Type B pancreatic cell (in vitro differentiated cells): Measurements from ENCODE around the gene FMNL2. TPM values are rescaled to one million over a fixed set of nuclear protein-coding genes. Genes with fewer than 3 reads are reported as not detected.

Experiments used
- DNase-seq: peaks from one replicate; pipeline ENCODE4 v3.0.0; 2021; ENCODE audit warnings: mixed read lengths; ENCODE audit not compliant: unreplicated experiment; ENCODE audit errors: extremely low spot score
- H3K27ac Mint-ChIP-seq: 2 replicates; pipeline ENCODE4 v1.8.0; 2021; ENCODE audit warnings: mild to moderate bottlenecking, mixed read lengths
- H3K27me3 Mint-ChIP-seq: 2 replicates; pipeline ENCODE4 v1.8.0; 2021; ENCODE audit warnings: mixed read lengths
- H3K36me3 Mint-ChIP-seq: 2 replicates; pipeline ENCODE4 v1.8.0; 2021; ENCODE audit warnings: mixed read lengths
- H3K4me1 Mint-ChIP-seq: one replicate; pipeline ENCODE4 v1.8.0; 2021; ENCODE audit warnings: mixed read lengths; ENCODE audit not compliant: unreplicated experiment
- H3K4me3 Mint-ChIP-seq: 2 replicates; pipeline ENCODE4 v1.8.0; 2021; ENCODE audit warnings: mild to moderate bottlenecking, mixed read lengths
- H3K9me3 Mint-ChIP-seq: 2 replicates; pipeline ENCODE4 v1.8.0; 2021; ENCODE audit warnings: mixed read lengths
- CTCF ChIP-seq: fragments of 200-600 bp; sonication (generic); conservative IDR thresholded peaks from 2 replicates; pipeline ENCODE4 v1.5.0; 2021; ENCODE audit warnings: antibody characterized with exemption, mild to moderate bottlenecking
- total RNA-seq: library from RNA; stranded (reverse); gene quantifications from 2 replicates; pipeline ENCODE4 v1.2.1, GENCODE V29; 2021; ENCODE audit warnings: low replicate concordance

The FMNL2 gene
- total RNA-seq, 1 donor from 2014 or later: 62.1 TPM

DNA sequence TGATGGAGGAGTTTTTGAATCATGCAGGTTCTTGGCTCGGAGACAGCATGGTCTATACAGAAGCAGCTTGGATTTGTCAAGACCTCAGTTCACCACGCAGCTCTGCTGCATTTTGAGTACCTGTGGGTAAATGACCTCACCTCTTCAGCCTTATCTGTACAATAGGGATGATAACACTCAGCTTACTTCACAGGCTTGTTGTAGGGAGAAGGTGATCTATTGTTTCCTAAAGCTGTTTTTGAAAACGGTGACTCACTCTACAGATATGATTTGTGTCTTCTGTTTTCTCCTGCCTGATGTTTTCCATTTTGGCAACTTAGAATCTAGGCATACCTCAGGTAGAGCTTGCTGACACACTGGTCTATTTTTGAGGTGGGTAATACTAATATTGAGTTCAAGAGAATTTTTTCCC, 80.3 kb downstream of the FMNL2 start:
- DNase-seq: no peak

DNA sequence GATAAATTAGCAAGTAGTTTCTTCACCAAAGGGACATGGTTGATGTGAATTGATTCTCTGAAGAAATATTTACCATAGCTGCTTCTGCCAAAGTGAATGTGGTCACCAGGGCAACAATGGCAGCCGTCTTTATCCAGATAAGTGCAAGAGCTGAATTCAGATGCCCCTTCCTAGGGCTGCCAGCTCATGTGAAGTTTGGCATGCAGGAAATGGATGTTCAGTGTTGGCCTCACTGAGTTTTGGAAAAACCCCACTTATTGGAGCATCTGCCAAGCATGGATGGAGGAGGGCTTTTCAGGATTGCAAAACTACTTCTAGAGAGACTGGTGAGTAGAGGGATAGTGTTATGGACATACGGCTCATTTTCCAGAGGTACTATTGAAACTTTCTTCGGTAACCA, 80.8 kb downstream of the FMNL2 start:
- TF ChIP-seq CTCF: no peak
- Mint-ChIP-seq H3K27ac (no peak overlapping the region), H3K4me3 (no peak overlapping the region), H3K27me3 (no peaks in the 10 kb centered on the region), H3K4me1 (peaks cover 38% of the 10 kb centered on the region), H3K36me3 (peaks cover 10% of the 10 kb centered on the region), H3K9me3 (peaks cover 10% of the 10 kb centered on the region)
- DNase-seq: no peak

More for the DNA sequence above, 80.3 kb downstream of the FMNL2 start:
- TF ChIP-seq CTCF: no peak
- peaks cover 34% of the 10 kb centered on the region for H3K4me1 Mint-ChIP-seq
- peak overlapping the region; percentile 69 for H3K27ac Mint-ChIP-seq
- H3K36me3 Mint-ChIP-seq: peaks cover 10% of the 10 kb centered on the region
- H3K4me3 Mint-ChIP-seq: peak overlapping the region; percentile 18
- peaks cover 10% of the 10 kb centered on the region for H3K9me3 Mint-ChIP-seq
- H3K27me3 Mint-ChIP-seq: no peaks in the 10 kb centered on the region

DNA sequence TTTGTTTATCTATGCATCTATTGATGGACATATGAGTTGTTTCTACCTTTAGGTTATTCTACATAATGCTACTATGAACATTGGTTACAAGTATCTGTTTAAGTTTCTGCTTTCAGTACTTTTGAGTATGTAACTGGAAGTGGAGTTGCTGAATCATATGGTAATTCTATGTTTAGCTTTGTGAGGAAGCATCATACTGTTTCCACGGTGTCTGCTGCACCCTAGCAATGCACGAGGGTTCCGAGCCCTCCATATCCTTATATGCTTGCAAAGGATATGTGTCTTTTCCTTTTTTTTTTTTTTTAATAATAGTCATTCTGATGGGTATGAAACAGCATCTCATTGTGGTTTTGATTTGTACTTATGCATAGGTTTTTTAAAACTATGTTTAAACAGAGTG, 83.7 kb downstream of the FMNL2 start:
- Mint-ChIP-seq H3K4me3 (no peak overlapping the region), H3K36me3 (peaks cover 10% of the 10 kb centered on the region), H3K27ac (no peak overlapping the region), H3K4me1 (peaks cover 37% of the 10 kb centered on the region), H3K27me3 (no peaks in the 10 kb centered on the region), H3K9me3 (peaks cover 4% of the 10 kb centered on the region)
- TF ChIP-seq CTCF: no peak
- no peak for DNase-seq

DNA sequence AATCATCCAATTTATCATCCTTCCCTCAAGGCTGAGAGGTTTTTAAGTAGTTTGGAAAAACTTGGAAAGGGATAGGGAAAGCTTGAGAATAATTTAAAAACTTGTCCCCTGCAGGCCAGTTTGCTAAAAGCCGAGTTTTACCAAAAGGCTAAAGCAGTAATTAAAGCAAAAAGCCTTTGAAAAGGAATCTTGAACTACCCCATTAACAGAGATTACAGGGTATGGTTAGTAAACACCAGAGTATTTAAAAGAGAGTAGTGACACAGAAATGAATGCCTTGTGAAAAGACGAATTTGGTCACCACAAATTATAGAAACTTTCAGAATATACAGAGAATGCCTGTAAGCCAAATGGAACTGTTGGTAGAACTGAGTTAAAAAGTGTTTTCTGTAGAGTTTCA, 85.0 kb downstream of the FMNL2 start:
- DNase-seq: no peak
- Mint-ChIP-seq H3K4me1 (peaks cover 37% of the 10 kb centered on the region), H3K9me3 (peaks cover 4% of the 10 kb centered on the region), H3K27me3 (no peaks in the 10 kb centered on the region), H3K4me3 (no peak overlapping the region), H3K27ac (no peak overlapping the region), H3K36me3 (peaks cover 10% of the 10 kb centered on the region)
- TF ChIP-seq CTCF: no peak

DNA sequence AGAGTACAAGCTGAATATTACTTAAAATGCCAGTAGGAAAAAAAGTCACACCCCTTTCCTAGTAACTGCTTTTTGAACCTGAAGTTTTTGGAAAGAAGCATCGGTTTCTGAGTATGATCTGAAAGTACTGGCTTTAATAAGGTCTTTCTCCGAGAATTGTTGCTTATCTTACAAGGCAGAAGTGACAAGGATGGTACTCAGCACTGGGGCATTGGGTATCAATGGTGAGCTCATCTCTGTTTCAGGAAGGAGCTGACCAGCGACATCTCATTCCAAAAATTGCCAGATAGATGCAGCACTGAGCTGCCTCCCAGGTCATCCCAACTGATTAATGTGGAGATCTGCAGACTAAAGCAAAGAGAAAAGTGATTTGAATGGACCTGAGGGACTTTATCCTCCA, 85.4 kb downstream of the FMNL2 start:
- peaks cover 37% of the 10 kb centered on the region for H3K4me1 Mint-ChIP-seq
- peak overlapping the region; percentile 57 for H3K27ac Mint-ChIP-seq
- TF ChIP-seq CTCF: no peak
- H3K4me3 Mint-ChIP-seq: peak overlapping the region; percentile 26
- H3K27me3 Mint-ChIP-seq: no peaks in the 10 kb centered on the region
- H3K36me3 Mint-ChIP-seq: peaks cover 10% of the 10 kb centered on the region
- DNase-seq: no peak
- peaks cover under 1% of the 10 kb centered on the region for H3K9me3 Mint-ChIP-seq

DNA sequence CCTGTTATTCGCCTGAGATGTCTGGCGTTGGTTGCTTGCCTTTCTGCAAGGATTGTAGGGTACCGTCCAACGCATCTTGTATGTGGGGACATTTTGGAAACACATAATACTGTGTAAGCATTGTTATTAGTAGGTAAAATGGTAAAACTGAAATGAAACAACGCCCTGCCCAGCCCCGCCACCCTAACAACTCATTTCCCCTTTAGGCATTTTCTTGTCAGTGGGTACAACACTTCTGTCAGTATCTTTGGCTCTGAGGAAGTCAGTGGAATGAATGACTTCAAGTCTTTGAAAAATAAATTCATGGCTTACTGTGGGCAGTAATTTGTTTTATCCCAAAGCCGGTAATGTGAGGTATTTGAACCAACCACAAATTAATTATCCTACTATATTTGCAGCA, 86.0 kb downstream of the FMNL2 start:
- Mint-ChIP-seq H3K27me3 (no peaks in the 10 kb centered on the region), H3K4me1 (peaks cover 35% of the 10 kb centered on the region), H3K9me3 (no peaks in the 10 kb centered on the region), H3K4me3 (peak overlapping the region; percentile 19), H3K27ac (peak overlapping the region; percentile 72), H3K36me3 (peaks cover 7% of the 10 kb centered on the region)
- no peak for TF ChIP-seq CTCF
- DNase-seq: no peak
